Naive B cell (primary cell): ENCODE data around the gene HBP1. TPM values are rescaled to one million over a fixed set of nuclear protein-coding genes. Genes with fewer than 3 reads are reported as not detected.

Experiments used
- polyA plus RNA-seq, 6 donors: library from polyadenylated mRNA; unstranded; fragments of 300-500 nt; fragmentation: Illumina TruSeq; gene quantifications; one replicate each; pipeline ENCODE4 v1.2.3, GENCODE V29; 2021; ENCODE audit warnings: low read depth in 6 of 6

Gene HBP1
- polyA plus RNA-seq, 6 donors from 2014 or later, result 62.1 to 157 (median 71.8) TPM

Other genes with a start within 250 kb of the HBP1 start
- gene PRKAR2B, start 124.3 kb upstream of the HBP1 start, polyA plus RNA-seq, result 1 to 10 TPM in 5 of 6 donors, not detected in 1; 1.1 to 4.9 (median 2.7) TPM